Measurements from ENCODE around the gene SLC36A1.
A peak's percentile ranks its signal among the peaks of the same experiment; 100 is the strongest.
"Not testable (repeated sequence)": the region's sequence is repeated elsewhere in the genome, so short reads cannot be mapped to it uniquely, and the experiment has no call there.

SLC36A1 gene

GRCh38 chr5:151487544-151487943 lies 40.1 kb downstream of the SLC36A1 start:
- DNase-seq = no peak

DNA sequence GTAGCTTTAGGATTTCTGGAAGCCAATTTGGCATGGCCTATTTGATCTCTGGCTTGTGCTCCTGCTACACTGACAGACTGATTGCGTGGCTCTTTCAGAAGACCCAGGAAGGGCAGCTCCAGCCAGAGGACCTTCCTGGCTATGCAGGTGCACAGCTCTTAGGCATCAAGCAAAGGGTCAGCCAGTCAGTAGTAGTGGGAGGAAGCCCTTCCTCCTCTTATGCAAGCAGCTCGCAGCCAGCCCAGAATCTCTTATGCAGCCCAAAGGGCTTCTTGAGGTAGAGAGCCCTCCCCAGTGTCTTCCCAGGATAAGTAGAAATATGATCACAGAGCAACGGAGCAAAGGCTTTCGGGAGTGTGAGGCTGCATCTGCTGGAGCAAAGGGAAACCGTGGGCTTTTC lies 43.2 kb downstream of the SLC36A1 start:
- DNase-seq = no peak

DNA sequence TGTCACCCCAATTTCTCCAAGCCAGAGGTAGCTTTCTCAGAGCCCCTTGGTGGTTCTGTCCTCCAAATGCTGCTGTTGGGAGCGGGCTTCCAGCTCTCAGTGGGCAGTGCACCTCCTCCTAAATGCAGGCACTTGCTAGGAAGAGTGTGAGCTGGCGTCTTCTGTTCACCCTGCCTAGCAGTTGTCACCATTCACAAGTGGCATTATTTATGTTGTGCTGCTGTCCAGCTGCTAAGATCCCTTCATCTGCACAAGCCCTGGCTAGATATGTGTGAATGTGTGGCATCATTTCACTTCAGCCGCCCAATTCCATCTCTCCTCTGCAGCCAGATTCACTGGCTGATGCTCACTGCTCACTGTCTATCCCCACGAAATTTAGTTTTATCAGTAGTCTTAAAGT lies 43.7 kb downstream of the SLC36A1 start:
- DNase-seq = no peak

GRCh38 chr5:151492729-151493128 lies 45.3 kb downstream of the SLC36A1 start:
- no peak for DNase-seq

GRCh38 chr5:151493665-151494064 lies 46.3 kb downstream of the SLC36A1 start:
- no peak for DNase-seq

DNA sequence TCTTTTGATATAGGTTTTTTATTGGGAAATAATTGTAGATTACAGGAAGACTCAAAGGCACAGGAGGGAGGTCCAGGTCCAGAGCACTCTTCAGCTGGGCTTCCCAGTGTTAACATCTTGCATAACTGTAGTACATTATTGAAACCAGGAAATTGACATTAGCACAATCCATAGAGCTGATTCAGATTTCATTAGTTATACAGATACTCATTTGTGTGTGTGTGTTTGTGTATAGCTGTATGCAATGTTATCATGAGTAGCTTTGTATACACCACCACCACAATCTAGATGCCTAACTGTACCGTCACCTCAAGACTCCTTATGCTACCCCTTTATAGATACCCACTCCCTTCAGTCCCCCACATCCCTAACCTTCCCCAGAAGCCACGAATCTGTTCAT lies 47.9 kb downstream of the SLC36A1 start:
- no peak for DNase-seq

DNA sequence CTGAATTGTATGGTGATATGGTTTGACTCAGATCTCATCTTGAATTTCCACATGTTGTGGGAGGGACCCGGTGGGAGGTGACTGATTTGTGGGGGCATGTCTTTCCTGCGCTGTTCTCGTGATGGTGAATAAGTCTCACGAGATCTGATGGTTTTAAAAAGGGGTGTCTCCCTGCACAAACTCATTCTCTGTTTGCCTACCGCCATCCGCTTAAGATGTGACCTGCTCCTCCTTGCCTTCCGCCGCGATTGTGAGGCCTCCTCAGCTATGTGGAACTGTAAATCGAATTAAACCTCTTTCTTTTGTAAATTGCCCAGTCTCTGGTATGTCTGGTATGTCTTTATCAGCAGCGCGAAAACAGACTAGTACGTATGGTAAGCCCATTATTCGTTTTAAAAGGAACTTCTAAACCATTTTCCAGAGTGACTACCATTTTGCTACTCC lies 48.7 kb downstream of the SLC36A1 start:
- DNase-seq = no peak

- no peak for DNase-seq
These were observed 50.1 kb downstream of the SLC36A1 start for GRCh38 chr5:151497391-151498002.

- DNase-seq = no peak
These were observed 51.2 kb downstream of the SLC36A1 start for GRCh38 chr5:151498395-151499155.

DNA sequence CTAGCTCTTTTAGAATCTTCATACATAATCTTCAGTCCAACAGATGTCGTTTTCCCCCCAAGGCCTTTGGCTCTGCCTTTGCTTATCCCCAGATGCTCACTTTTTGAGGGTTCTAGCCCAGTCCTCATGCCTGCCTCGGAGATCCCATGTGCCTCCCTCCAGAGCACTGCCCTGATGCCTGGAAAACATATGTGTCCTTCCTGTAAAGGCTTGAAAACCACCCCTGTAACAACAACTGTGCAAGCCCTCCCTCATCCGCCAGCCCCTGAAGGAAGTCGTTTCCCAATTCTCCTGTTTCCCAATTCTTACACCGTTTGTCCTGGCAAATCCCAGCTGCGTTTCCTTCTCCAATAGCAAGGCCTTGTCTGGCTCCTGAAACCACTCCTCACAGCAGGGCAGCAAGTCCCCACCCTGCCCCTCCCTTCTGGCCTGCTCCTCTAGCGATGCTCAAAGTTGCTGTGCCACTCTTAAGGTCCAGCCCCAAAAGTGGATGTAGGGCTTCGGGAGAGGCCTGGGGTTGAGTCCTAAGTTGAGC lies 52.2 kb downstream of the SLC36A1 start:
- DNase-seq = no peak

DNA sequence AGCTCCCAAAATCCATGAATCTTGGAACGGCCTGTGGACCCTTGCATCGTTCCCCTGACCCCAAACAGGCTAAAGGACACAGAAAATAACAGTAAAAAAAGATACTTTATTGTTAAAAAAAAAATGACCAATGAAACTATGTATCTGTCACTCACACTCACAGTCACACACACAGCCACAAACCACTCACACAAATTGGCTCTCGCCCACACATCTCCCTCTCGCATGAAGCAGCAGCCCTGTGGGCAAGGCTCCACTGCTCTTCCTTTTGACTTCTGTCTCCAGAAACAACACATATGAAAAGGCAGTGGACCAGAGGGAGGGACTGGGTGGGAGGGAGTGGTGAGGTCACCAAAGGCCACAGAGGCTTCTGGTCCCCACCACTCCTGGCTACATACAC lies 56.6 kb downstream of the SLC36A1 start:
- no peak for DNase-seq

DNA sequence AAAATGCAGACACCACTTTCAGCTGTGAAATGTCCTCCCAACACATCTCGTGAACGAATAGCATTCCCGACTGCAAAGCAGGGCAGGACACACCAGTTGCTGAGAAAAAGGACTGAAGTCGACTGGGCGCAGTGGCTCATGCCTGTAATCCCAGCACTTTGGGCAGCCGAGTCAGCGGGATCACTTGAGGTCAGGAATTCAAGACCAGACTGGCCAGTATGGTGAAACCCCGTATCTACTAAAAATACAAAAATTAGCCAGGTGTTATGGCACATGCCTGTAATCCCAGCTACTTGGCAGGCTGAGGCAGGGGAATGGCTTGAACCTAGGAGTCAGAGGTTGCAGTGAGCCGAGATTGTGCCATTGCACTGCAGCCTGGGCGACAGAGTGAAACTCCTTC lies 60.9 kb downstream of the SLC36A1 start:
- not testable (repeated sequence) for DNase-seq

- DNase-seq = no peak
These were observed 61.8 kb downstream of the SLC36A1 start for GRCh38 chr5:151509231-151509630.

DNA sequence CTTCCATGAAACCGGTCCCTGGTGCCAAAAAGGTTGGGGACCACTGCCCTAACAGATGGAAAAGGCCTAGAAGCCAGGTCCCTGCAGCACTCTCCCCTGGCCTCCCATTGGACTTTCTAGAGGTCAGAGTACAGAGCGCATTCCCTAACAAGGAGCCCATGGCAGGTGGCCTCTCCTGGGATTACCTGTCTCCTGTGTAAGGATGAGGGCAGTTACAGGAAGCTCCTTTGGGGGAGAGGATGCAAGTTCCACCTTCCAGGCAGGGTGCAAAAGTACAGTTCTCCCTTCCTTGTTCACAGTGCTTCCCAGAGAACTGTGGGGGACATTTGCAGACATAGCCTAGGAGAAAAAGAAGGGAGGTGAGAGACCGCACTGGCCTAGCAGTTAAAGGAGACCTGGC lies 62.4 kb downstream of the SLC36A1 start:
- DNase-seq = no peak

DNA sequence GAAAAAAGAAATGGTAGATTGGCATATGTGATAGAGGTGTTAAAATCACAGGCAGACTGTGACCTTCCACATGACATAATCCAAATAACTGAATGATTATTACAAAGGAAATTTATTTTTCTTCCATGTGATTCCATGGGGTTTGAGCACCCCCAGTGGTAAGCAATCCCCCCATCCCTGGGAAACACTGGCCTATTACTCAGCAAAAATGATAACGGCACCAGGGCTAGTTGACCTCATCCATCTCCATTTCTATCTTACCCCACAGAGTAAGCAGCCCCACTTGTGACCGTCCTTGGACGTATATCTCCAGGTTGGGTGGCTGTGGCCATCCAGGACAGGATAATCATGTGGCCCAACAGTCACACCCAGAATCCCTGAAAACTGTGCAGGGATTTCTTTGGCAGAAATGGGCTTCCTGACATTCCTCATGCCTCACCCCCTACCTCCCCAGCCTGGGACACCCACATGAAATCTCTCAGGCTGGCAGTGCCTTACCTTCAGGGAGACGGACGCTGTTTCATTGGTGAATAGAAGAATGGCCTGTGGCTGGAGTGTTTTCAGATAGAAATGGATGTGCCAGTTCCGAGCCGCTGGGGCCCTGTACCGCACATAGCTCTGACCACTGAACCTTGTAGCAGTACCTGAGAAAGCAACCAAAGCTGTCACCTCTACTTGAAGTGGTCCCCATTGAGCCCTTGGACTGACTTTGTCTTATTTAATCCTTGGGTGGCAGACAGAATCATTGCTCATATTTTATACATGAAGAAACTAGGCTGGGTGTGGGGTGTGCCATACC lies 69.9 kb downstream of the SLC36A1 start:
- no peak for DNase-seq

DNA sequence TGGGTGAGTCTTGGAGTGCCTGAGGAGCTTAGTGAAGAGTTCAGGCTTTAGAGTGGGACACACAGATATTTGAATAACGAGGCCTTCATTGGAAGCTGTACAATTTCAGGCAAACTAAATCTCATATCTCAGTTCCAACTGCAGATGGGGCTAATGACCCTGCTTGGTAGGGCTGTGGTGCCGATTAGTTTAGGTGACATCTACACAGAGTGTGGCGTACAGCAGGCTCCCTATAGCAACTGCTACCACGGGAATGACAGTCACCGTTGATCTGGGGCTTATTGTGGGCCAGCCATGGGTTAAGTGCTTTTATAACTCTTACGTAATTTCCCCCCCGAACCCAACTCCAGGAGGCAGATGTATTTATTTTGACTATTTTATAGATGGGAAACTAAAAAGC lies 72.9 kb downstream of the SLC36A1 start:
- no peak for DNase-seq

DNA sequence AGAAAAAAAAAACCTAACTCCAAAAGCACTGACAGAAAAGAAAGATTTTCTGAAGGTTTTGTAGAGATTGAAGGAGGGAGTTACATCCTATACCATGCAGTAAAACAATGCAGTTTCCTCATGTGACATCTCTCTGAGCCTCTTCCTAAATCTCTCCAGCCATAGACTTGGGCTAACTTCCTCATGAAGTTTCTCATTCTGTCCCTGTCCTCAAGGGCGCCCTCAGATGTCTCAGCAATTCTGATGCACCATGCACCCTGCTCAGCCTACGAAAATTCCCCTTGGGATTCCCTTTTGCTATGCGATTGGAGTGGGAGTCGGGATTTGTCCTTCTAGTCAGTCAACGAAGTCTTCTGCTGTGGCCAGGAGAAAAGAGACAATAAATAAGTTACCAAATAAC lies 74.8 kb downstream of the SLC36A1 start:
- DNase-seq = no peak

DNA sequence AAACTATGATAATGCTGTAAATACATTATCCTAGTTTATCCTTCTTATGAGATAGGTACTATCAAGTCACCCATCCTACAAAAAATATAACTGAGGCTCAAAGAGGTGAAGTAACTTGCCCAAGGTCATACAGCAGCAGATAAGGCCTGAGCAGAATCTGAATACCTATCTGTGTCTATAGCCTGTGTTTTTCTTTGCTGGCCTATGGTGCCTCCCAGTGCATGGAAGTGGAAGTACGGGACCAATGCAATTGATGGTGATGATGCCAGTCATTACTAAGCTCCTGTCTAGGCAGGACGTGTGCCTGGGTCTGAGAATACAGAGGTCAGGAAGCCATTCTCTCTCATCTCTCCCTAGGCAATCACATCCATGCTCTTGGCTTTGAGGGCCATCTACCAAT lies 75.9 kb downstream of the SLC36A1 start:
- peak in 1 of 2 donors; percentile 7 for DNase-seq

- no peak for DNase-seq
These were observed 80.8 kb downstream of the SLC36A1 start for GRCh38 chr5:151528153-151528552.

DNA sequence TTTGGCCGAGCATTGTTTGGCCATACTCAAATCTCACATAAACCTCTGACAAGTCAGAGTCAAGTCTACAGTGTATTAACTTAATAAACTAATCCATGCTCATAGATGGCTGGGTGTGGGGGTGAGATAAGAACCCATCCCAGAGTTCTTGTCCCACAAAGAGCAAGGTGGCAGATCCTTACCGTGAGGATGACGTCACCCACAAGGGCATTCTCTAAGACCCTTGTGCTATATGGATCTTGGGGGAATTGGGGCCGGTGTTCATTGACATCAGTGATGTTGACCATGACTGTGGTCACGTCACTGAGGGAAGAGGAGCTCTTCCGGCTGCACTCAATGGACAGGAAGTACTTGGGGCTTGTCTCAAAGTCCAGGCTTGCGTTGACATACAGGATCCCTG lies 81.6 kb downstream of the SLC36A1 start:
- DNase-seq = no peak

- no peak for DNase-seq
These were observed 84.2 kb downstream of the SLC36A1 start for GRCh38 chr5:151531581-151531980.

DNA sequence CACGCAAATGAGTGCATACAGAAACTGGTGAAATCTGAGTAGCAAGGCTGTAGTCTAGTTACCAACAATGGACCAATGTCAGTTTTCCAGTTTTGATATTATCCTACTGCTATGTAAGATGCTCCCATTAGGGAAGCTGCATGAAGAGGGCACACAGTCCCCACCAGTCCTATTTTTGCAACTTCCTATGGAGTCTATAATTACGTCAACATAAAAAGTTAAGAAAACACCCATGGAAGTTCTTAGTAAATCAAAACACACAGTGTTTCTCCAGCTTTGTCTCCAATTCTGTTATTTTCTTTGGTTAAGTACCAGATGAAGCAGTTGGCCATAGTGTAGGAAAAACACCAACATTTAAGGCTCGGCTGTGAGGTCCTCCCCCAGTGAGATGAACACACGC lies 85.0 kb downstream of the SLC36A1 start:
- no peak for DNase-seq

GRCh38 chr5:151534350-151534749 lies 86.9 kb downstream of the SLC36A1 start:
- DNase-seq = no peak

GRCh38 chr5:151537044-151537443 lies 89.6 kb downstream of the SLC36A1 start:
- no peak for DNase-seq
